ENCODE results near the gene ANGPTL4. TPM values are rescaled to one million over a fixed set of nuclear protein-coding genes. Genes with fewer than 3 reads are reported as not detected.

Gene ANGPTL4
- total and polyA plus RNA-seq, 2 of the 13 experiments (the other 11 are each of a cell fraction or from before 2014, with no cell fraction given) = 0.80 to 21.7 TPM

- TF ChIP-seq NFKB2 (CRISPR knock-in tag; IDR thresholded peaks at IDR 0.05; ENCODE audit: borderline replicate concordance) (no peak; the same call in 1 of the 2 replicates), ZNF260 (CRISPR knock-in tag; IDR thresholded peaks at IDR 0.05; ENCODE audit: borderline replicate concordance, low read depth) (no peak), ZNF496 (CRISPR knock-in tag; IDR thresholded peaks at IDR 0.05; ENCODE audit: insufficient replicate concordance) (no peak), ZNF598 (CRISPR knock-in tag; IDR thresholded peaks at IDR 0.05; ENCODE audit: borderline replicate concordance) (peak; percentile 51; the same call in 1 of the 2 replicates), ZFP62 (CRISPR knock-in tag; IDR thresholded peaks at IDR 0.05) (no peak), NFAT5 (CRISPR knock-in tag; IDR thresholded peaks at IDR 0.05) (no peak), MZF1 (CRISPR knock-in tag; IDR thresholded peaks at IDR 0.05; ENCODE audit: borderline replicate concordance) (no peak), PHF8 (CRISPR knock-in tag; IDR thresholded peaks at IDR 0.05) (no peak), CREB1 (IDR thresholded peaks at IDR 0.05) (no peak), CREB1 (CRISPR knock-in tag; IDR thresholded peaks at IDR 0.05) (no peak), GTF2F1 (IDR thresholded peaks at IDR 0.05; ENCODE audit: low read length) (no peak), IKZF5 (CRISPR knock-in tag; IDR thresholded peaks at IDR 0.05) (no peak), KLF11 (CRISPR knock-in tag; IDR thresholded peaks at IDR 0.05) (no peak), ZBTB43 (CRISPR knock-in tag; conservative IDR thresholded peaks at IDR 0.05) (no peak), CTCF (CRISPR knock-in tag; IDR thresholded peaks at IDR 0.05) (no peak), GTF3A (CRISPR knock-in tag; conservative IDR thresholded peaks at IDR 0.05) (no peak), ZNF616 (CRISPR knock-in tag; IDR thresholded peaks at IDR 0.05; ENCODE audit: low read depth) (no peak), ZNF362 (CRISPR knock-in tag; IDR thresholded peaks at IDR 0.05; ENCODE audit: borderline replicate concordance) (peak; percentile 31; the same call in 1 of the 2 replicates)
These were observed 1.8 kb upstream of the ANGPTL4 start (continued) for GRCh38 chr19:8361921-8362793.
